ENCODE data around the gene CD48. TPM values are rescaled to one million over a fixed set of nuclear protein-coding genes. Genes with fewer than 3 reads are reported as not detected.

Gene CD48
- total and polyA plus RNA-seq, 4 donors, result 2.5 to 10.0 (median 5.1) TPM

GRCh38 chr1:160744199-160744851 lies 32.7 kb upstream of the CD48 start:
- Histone ChIP-seq H3K27me3 (ENCODE audit: control insufficient read depth in 4 of 4, insufficient read depth in 4 of 4, low read length in 3 of 4) (no peaks in the 10 kb centered on the region), H3K36me3 (ENCODE audit: control insufficient read depth in 4 of 4, insufficient read depth in 3 of 4, low read depth in 1 of 4, low read length in 3 of 4) (no peaks in the 10 kb centered on the region), H3K4me1 (ENCODE audit: control insufficient read depth in 4 of 4, insufficient read depth in 4 of 4, low read length in 3 of 4) (no peaks in the 10 kb centered on the region), H3K9ac (ENCODE audit: low read depth in 1 of 2, low read length in 2 of 2) (peak overlapping the region in 1 of 2 donors; percentile 32), H3K9me3 (ENCODE audit: control insufficient read depth in 4 of 4, low read length in 3 of 4) (no peaks in the 10 kb centered on the region), H3K4me3 (ENCODE audit: low read depth in 1 of 3, low read length in 3 of 3) (no peak overlapping the region), H3K27ac (ENCODE audit: low read depth in 1 of 2, low read length in 2 of 2) (no peak overlapping the region)
- DNase-seq (ENCODE audit: low spot score), result no peak
- TF ChIP-seq CTCF (IDR thresholded peaks at IDR 0.05; ENCODE audit: low read depth, low read length, missing input control), result no peak
- TF ChIP-seq FOXA2 (IDR thresholded peaks at IDR 0.05), result no peak
- no peak for TF ChIP-seq EGR1 (IDR thresholded peaks at IDR 0.05; ENCODE audit: low read depth in 2 of 2)
- TF ChIP-seq RAD21 (IDR thresholded peaks at IDR 0.05), result no peak
- TF ChIP-seq MAX (IDR thresholded peaks at IDR 0.05), result no peak
- TF ChIP-seq RXRA (IDR thresholded peaks at IDR 0.05), result no peak
- no peak for TF ChIP-seq FOXA1 (IDR thresholded peaks at IDR 0.05)
- no peak for TF ChIP-seq ATF3 (IDR thresholded peaks at IDR 0.05)
- TF ChIP-seq GABPA (IDR thresholded peaks at IDR 0.05 in 1 of 2, conservative IDR thresholded peaks at IDR 0.05 in 1 of 2), result no peak
- TF ChIP-seq REST (IDR thresholded peaks at IDR 0.05), result no peak
- TF ChIP-seq JUND (IDR thresholded peaks at IDR 0.05), result no peak
- no peak for TF ChIP-seq HNF4G (IDR thresholded peaks at IDR 0.05)
- WGBS, result 77% methylated on average over 7 of the region's 7 CpGs

DNA sequence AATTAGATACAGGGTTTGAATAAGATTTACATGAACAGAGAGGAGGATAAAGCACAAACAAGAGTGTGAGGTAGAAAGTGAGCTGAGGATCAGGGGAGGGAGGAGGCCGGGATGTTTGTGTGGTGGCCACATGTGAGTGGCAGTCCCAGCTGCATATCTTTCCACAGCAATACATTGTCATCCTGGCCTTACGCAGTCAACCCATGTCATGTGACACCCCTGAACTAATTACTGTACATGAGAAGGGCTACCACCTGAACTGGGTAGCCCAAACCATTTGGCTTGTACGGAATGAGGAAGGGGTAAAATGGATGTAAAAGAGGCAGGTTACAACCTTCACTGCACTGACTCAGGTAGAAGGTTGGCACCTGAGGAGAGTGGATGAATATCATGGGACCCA lies 31.6 kb upstream of the CD48 start:
- Histone ChIP-seq H3K4me3 (ENCODE audit: low read depth in 1 of 3, low read length in 3 of 3) (no peak overlapping the region), H3K36me3 (ENCODE audit: control insufficient read depth in 4 of 4, insufficient read depth in 3 of 4, low read depth in 1 of 4, low read length in 3 of 4) (no peaks in the 10 kb centered on the region), H3K4me1 (ENCODE audit: control insufficient read depth in 4 of 4, insufficient read depth in 4 of 4, low read length in 3 of 4) (no peaks in the 10 kb centered on the region), H3K9me3 (ENCODE audit: control insufficient read depth in 4 of 4, low read length in 3 of 4) (no peaks in the 10 kb centered on the region), H3K27me3 (ENCODE audit: control insufficient read depth in 4 of 4, insufficient read depth in 4 of 4, low read length in 3 of 4) (no peaks in the 10 kb centered on the region), H3K27ac (ENCODE audit: low read depth in 1 of 2, low read length in 2 of 2) (no peak overlapping the region), H3K9ac (ENCODE audit: low read depth in 1 of 2, low read length in 2 of 2) (no peak overlapping the region)
- no peak for DNase-seq (ENCODE audit: low spot score)
- 83% methylated on average over 3 of the region's 3 CpGs for WGBS
- no peak for TF ChIP-seq TAF1 (conservative IDR thresholded peaks at IDR 0.05)
- TF ChIP-seq FOXA1 (IDR thresholded peaks at IDR 0.05), result no peak
- no peak for TF ChIP-seq JUND (IDR thresholded peaks at IDR 0.05)
- no peak for TF ChIP-seq ATF3 (IDR thresholded peaks at IDR 0.05)
- TF ChIP-seq SP1 (IDR thresholded peaks at IDR 0.05), result no peak
- TF ChIP-seq RXRA (IDR thresholded peaks at IDR 0.05), result no peak
- TF ChIP-seq RAD21 (IDR thresholded peaks at IDR 0.05), result no peak

All from liver (tissue), 9 donors.